Measurements from ENCODE around the gene DNAJB6. TPM values are rescaled to one million over a fixed set of nuclear protein-coding genes. Genes with fewer than 3 reads are reported as not detected.

The DNAJB6 gene
- total and polyA plus RNA-seq, 12 donors, result 38.4 to 195 (median 80.4) TPM

- intact Hi-C loops (cut with DNase I), result no loop called here
- H3K27me3 ChIP-seq, result no peaks in the 10 kb centered on the region
- no peaks in the 10 kb centered on the region for H3K36me3 ChIP-seq (replicated peaks in 1 of 2)
- DNase-seq, result peak in 1 of 7 donors; percentile 23
- H3K4me1 ChIP-seq (replicated peaks in 1 of 2), result no peaks in the 10 kb centered on the region
- H3K4me3 ChIP-seq, result no peak overlapping the region
- H3K27ac ChIP-seq, result no peak overlapping the region
- no peaks in the 10 kb centered on the region for H3K9me3 ChIP-seq (replicated peaks in 1 of 3)
- TF ChIP-seq POLR2A (IDR thresholded peaks at IDR 0.05) (no peak), CTCF (IDR thresholded peaks at IDR 0.05) (no peak)
- 82 to 85% (median 83%) methylated on average over 14 to 27 of the region's 27 CpGs for WGBS, 4 donors
Observed at GRCh38 chr7:157444011-157444842, 107.4 kb downstream of the DNAJB6 start.

GRCh38 chr7:157444843-157445135 lies 108.0 kb downstream of the DNAJB6 start:
- Histone ChIP-seq H3K9me3 (replicated peaks in 1 of 3) (no peaks in the 10 kb centered on the region), H3K27ac (no peak overlapping the region), H3K36me3 (replicated peaks in 1 of 2) (no peaks in the 10 kb centered on the region), H3K4me3 (no peak overlapping the region), H3K4me1 (replicated peaks in 1 of 2) (no peaks in the 10 kb centered on the region), H3K27me3 (no peaks in the 10 kb centered on the region)
- intact Hi-C loops (cut with DNase I), result no loop called here
- 74 to 84% (median 76%) methylated on average over 9 of the region's 9 CpGs for WGBS, 4 donors
- TF ChIP-seq CTCF (IDR thresholded peaks at IDR 0.05), result no peak
- no peak for TF ChIP-seq POLR2A (IDR thresholded peaks at IDR 0.05)
- peak in 1 of 7 donors; percentile 15 for DNase-seq

GRCh38 chr7:157445246-157445955 lies 108.6 kb downstream of the DNAJB6 start:
- H3K27ac ChIP-seq, result no peak overlapping the region
- H3K4me3 ChIP-seq, result no peak overlapping the region
- TF ChIP-seq CTCF (IDR thresholded peaks at IDR 0.05) (no peak), POLR2A (IDR thresholded peaks at IDR 0.05) (no peak)
- no peaks in the 10 kb centered on the region for H3K4me1 ChIP-seq (replicated peaks in 1 of 2)
- H3K27me3 ChIP-seq, result no peaks in the 10 kb centered on the region
- 74 to 90% (median 84%) methylated on average over 6 to 16 of the region's 16 CpGs for WGBS, 4 donors
- intact Hi-C loops (cut with DNase I), result no loop called here
- peak in 2 of 7 donors; percentile 8 to 17 for DNase-seq
- H3K9me3 ChIP-seq (replicated peaks in 1 of 3), result no peaks in the 10 kb centered on the region
- H3K36me3 ChIP-seq (replicated peaks in 1 of 2), result no peaks in the 10 kb centered on the region

GRCh38 chr7:157445956-157446295 lies 109.1 kb downstream of the DNAJB6 start:
- Histone ChIP-seq H3K27ac (no peak overlapping the region), H3K4me1 (replicated peaks in 1 of 2) (no peaks in the 10 kb centered on the region), H3K36me3 (replicated peaks in 1 of 2) (no peaks in the 10 kb centered on the region), H3K4me3 (no peak overlapping the region), H3K9me3 (replicated peaks in 1 of 3) (no peaks in the 10 kb centered on the region), H3K27me3 (no peaks in the 10 kb centered on the region)
- DNase-seq, result peak in 1 of 7 donors; percentile 27
- intact Hi-C loops (cut with DNase I), result no loop called here
- WGBS, 4 donors, result 89 to 93% (median 92%) methylated on average over 6 to 11 of the region's 11 CpGs
- TF ChIP-seq POLR2A (IDR thresholded peaks at IDR 0.05) (no peak), CTCF (IDR thresholded peaks at IDR 0.05) (no peak)
